Measurements from ENCODE around the gene RAN. TPM values are rescaled to one million over a fixed set of nuclear protein-coding genes. Genes with fewer than 3 reads are reported as not detected.

Gene RAN
- total and polyA plus RNA-seq, 9 of the 15 experiments (the other 6 are each of a cell fraction or from before 2014, with no cell fraction given) = 1,687 to 3,820 (median 2,300) TPM

GRCh38 chr12:130871286-130872178, at the start of gene RAN (continued):
- TF ChIP-seq ARID2 (IDR thresholded peaks at IDR 0.05) = no peak
- no peak for TF ChIP-seq JUNB (CRISPR knock-in tag; conservative IDR thresholded peaks at IDR 0.05)
- peak in 1 of 2 experiments; percentile 7; a peak in 1 of 3 replicates for TF ChIP-seq CBX3 (IDR thresholded peaks at IDR 0.05; ENCODE audit: borderline replicate concordance in 1 of 2, low read length in 2 of 2)
- TF ChIP-seq MTA3 (IDR thresholded peaks at IDR 0.05; ENCODE audit: borderline replicate concordance) = 0 out of 2 replicates have a peak, but pooled peaks have one; percentile 46
- TF ChIP-seq CHAMP1 (IDR thresholded peaks at IDR 0.05) = no peak
- no peak for TF ChIP-seq CHD2 (IDR thresholded peaks at IDR 0.05; ENCODE audit: low read depth, low read length)
- TF ChIP-seq ZKSCAN3 (CRISPR knock-in tag; IDR thresholded peaks at IDR 0.05) = no peak
- TF ChIP-seq NCOR1 (IDR thresholded peaks at IDR 0.05) = no peak
- TF ChIP-seq RREB1 (CRISPR knock-in tag; IDR thresholded peaks at IDR 0.05) = 0 out of 2 replicates have a peak, but pooled peaks have one; percentile 17
- no peak for TF ChIP-seq BACH1 (tag; IDR thresholded peaks at IDR 0.05)
- TF ChIP-seq ZNF239 (CRISPR knock-in tag; IDR thresholded peaks at IDR 0.05) = no peak
- TF ChIP-seq CTBP1 (IDR thresholded peaks at IDR 0.05; ENCODE audit: borderline replicate concordance) = peak; percentile 92

Measured in K562 (cell line).